SK-N-SH (cell line): ENCODE data around the gene CREB3.

Experiments
- CTCF ChIP-seq: fragments of 200-600 bp; sonication (generic); IDR thresholded peaks from 2 replicates; pipeline ENCODE4 v1.6.1; 2017; ENCODE audit warnings: antibody characterized with exemption, mild to moderate bottlenecking, moderate library complexity
- EP300 ChIP-seq, 2 experiments: IDR thresholded peaks; 2 replicates each; pipeline versions ENCODE4 v1.4.0 to v1.6.1; 2012; ENCODE audit warnings: borderline replicate concordance in 1 of 2, low read depth in 1 of 2, low read length in 1 of 2
- EZH2phosphoT487 ChIP-seq: fragments of 200-600 bp; sonication (generic); IDR thresholded peaks from 2 replicates; pipeline ENCODE4 v1.6.1; 2017; ENCODE audit warnings: low read depth, mixed run types, mild to moderate bottlenecking, antibody characterized with exemption, moderate library complexity, borderline replicate concordance
- FOXJ3 ChIP-seq: sonication (generic); formaldehyde crosslinking; IDR thresholded peaks from 2 replicates; pipeline ENCODE4 v1.5.1; 2020; ENCODE audit warnings: mild to moderate bottlenecking, missing genetic modification reagents
- FOXM1 ChIP-seq: IDR thresholded peaks from 2 replicates; pipeline ENCODE4 v1.4.0; 2012; ENCODE audit warnings: low read depth, mild to moderate bottlenecking
- GATA2 ChIP-seq: sonication (generic); formaldehyde crosslinking; IDR thresholded peaks from 2 replicates; pipeline ENCODE4 v1.5.0; 2020; ENCODE audit warnings: mild to moderate bottlenecking, missing genetic modification reagents
- POLR2AphosphoS5 ChIP-seq: IDR thresholded peaks from 2 replicates; pipeline ENCODE4 v1.6.1; 2012; ENCODE audit warnings: low read depth, low read length
- RCOR1 ChIP-seq: fragments of 150-350 bp; IDR thresholded peaks from 2 replicates; pipeline ENCODE4 v1.6.1; 2017; ENCODE audit warnings: antibody characterized with exemption, low read length
- REST ChIP-seq: IDR thresholded peaks from 2 replicates; pipeline ENCODE4 v1.6.1; 2012; ENCODE audit warnings: mild to moderate bottlenecking, low read depth, low read length, moderate library complexity
- RFX5 ChIP-seq: IDR thresholded peaks from 2 replicates; pipeline ENCODE4 v1.6.1; 2012; ENCODE audit warnings: mild to moderate bottlenecking, improper control_type of control experiment, low read length
- SMC3 ChIP-seq: IDR thresholded peaks from 2 replicates; pipeline ENCODE4 v1.6.1; 2012; ENCODE audit warnings: low read depth, low read length, improper control_type of control experiment
- TAF1 ChIP-seq: IDR thresholded peaks from 2 replicates; pipeline ENCODE4 v1.6.1; 2012; ENCODE audit warnings: low read depth, mild to moderate bottlenecking, low read length, moderate library complexity, borderline replicate concordance
- USF2 ChIP-seq: fragments of 150-350 bp; IDR thresholded peaks from 2 replicates; pipeline ENCODE4 v1.6.1; 2017; ENCODE audit warnings: antibody characterized with exemption, low read length, low read depth, borderline replicate concordance
- YY1 ChIP-seq: IDR thresholded peaks from 2 replicates; pipeline ENCODE4 v1.4.0; 2012; ENCODE audit warnings: low read depth, mild to moderate bottlenecking

- TF ChIP-seq CTCF = no peak
- TF ChIP-seq FOXM1 = no peak
- TF ChIP-seq EP300 (IDR thresholded peaks at IDR 0.05; ENCODE audit: borderline replicate concordance in 1 of 2, low read depth in 1 of 2, low read length in 1 of 2) = no peak
- TF ChIP-seq USF2 = no peak
- TF ChIP-seq POLR2AphosphoS5 = no peak
- TF ChIP-seq YY1 = no peak
- no peak for TF ChIP-seq RFX5
- no peak for TF ChIP-seq GATA2 (CRISPR knock-in tag)
- TF ChIP-seq TAF1 = no peak
- TF ChIP-seq RCOR1 = no peak
- TF ChIP-seq FOXJ3 (CRISPR knock-in tag) = no peak
- TF ChIP-seq SMC3 = no peak
- TF ChIP-seq EZH2phosphoT487 = no peak
- TF ChIP-seq REST = no peak
Observed at GRCh38 chr9:35740243-35740642, 7.8 kb downstream of the CREB3 start.
